A549 treated with AZD2906 at 1 μM for 4 hours (cell line): ENCODE results near the gene EFCC1. TPM values are rescaled to one million over a fixed set of nuclear protein-coding genes. Genes with fewer than 3 reads are reported as not detected.

ENCODE experiments used
- total RNA-seq: library from RNA; stranded (reverse); fragments of 200-300 nt; extraction: Qiagen RNA extraction; gene quantifications from 5 replicates; pipeline ENCODE4 v1.2.3, GENCODE V29; 2022

EFCC1 gene
- total RNA-seq: 0.02 TPM in 1 of 5 replicates, not detected in the others

GRCh38 chr3:129001101-129001805 lies at the start of gene EFCC1:
Gene EFCC1, plus strand, starts transcription at chr3:129001304. Its CDS starts 325 bp downstream, at chr3:129001629.

GRCh38 chr3:128993461-128994172 lies 7.5 kb upstream of the EFCC1 start, which contains the start of gene CFAP92:
Gene CFAP92, minus strand, starts transcription at chr3:128994076. Its CDS starts 772 bp downstream, at chr3:128993304.

DNA sequence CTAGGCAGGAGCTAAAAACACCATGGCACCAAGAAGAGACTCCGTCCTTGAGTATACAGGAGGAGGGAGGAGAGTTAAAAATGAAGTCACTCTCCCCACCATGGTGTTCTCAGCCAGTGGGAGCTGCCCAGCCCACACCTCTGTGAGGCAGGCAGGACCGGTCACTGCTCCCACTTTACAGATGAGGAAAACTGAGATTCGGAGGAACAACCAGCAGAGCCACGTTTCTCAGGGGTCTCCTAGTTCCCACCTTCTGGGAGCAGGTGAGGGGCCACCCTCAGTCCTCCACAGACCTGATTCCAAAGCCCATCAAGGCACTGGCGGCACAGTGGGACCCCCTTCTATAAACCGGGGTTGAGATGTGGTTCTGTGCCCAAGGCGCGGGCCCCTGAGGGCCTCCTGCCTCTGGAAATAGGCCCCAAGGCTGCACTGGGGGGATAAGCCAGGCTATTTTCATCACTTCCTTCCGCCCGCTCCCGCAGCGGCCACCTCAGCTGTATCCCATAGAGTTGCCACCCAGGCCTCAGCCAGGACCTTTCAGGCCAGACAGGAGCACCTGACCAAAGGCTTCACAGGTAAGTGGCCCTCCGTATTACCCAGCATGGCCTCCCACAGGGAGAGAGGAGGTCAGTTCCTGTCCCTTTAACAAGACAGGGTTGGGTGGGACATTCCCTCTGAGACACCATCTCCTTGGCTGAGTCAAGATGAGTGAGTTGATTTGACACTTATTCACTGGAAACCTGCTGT lies 59.3 kb downstream of the EFCC1 start, which contains the start of gene GP9:
GP9 (plus strand) TSS at position 504 of the 747 bp plus-strand sequence. CDS start 961 bp downstream, outside the sequence.

Other genes with a start within 250 kb of the EFCC1 start
- 21.8 to 24.5 TPM (median 23.5 TPM) in 5 replicates for gene ACAD9, start 121.7 kb upstream of the EFCC1 start, total RNA-seq
- 0.09 TPM in 1 of 5 replicates, not detected in the others for gene CFAP92, start 7.2 kb upstream of the EFCC1 start, total RNA-seq
- 0.14 TPM in 1 of 5 replicates, not detected in the others for gene GP9, start 59.5 kb downstream of the EFCC1 start, total RNA-seq
- 3.9 to 5.1 TPM (median 4.4 TPM) in 5 replicates for gene RAB43, start 120.5 kb downstream of the EFCC1 start, total RNA-seq
- gene ISY1, start 159.8 kb downstream of the EFCC1 start, total RNA-seq: 19.3 to 22.3 TPM (median 21.3 TPM) in 5 replicates
- 342 to 381 TPM (median 348 TPM) in 5 replicates for gene CNBP, start 182.6 kb downstream of the EFCC1 start, total RNA-seq
- gene COPG1, start 248.3 kb downstream of the EFCC1 start, total RNA-seq: 72.4 to 91.4 TPM (median 77.7 TPM) in 5 replicates